Neural cell (in vitro differentiated cells): ENCODE measurements around the gene LHB.

Source experiments
- CTCF ChIP-seq: fragments of 450-650 bp; IDR thresholded peaks from 2 replicates; pipeline ENCODE4 v1.5.1; 2014; ENCODE audit warnings: antibody characterized with exemption, mild to moderate bottlenecking, moderate library complexity; ENCODE audit not compliant: poor library complexity, severe bottlenecking
- REST ChIP-seq: IDR thresholded peaks from 2 replicates; pipeline ENCODE4 v1.6.1; 2012; ENCODE audit warnings: borderline replicate concordance
- SMC3 ChIP-seq: fragments of 450-650 bp; conservative IDR thresholded peaks from 2 replicates; pipeline ENCODE4 v1.6.1; 2014; ENCODE audit warnings: antibody characterized with exemption, mild to moderate bottlenecking, moderate library complexity; ENCODE audit not compliant: poor library complexity

- no peak for TF ChIP-seq CTCF
- no peak for TF ChIP-seq REST
- TF ChIP-seq SMC3 = no peak
These were observed 11.8 kb downstream of the LHB start for GRCh38 chr19:49004964-49005614.
